CD4-positive, alpha-beta memory T cell (primary cell): Measurements from ENCODE around the gene TMEM191C. TPM values are rescaled to one million over a fixed set of nuclear protein-coding genes. Genes with fewer than 3 reads are reported as not detected.

Experiments used
- CTCF ChIA-PET: fragments of 350-600 bp; sonication (Branson Sonifier 250); formaldehyde crosslinking; loops from one replicate; lab custom pipeline; 2021; ENCODE audit warnings: inconsistent platforms; ENCODE audit not compliant: partially characterized antibody; lab: Charles Lee
- POLR2A ChIA-PET: fragments of 350-600 bp; sonication (Branson Sonifier 250); formaldehyde crosslinking; loops from one replicate; lab custom pipeline; 2021; ENCODE audit not compliant: partially characterized antibody; lab: Charles Lee
- DNase-seq, 5 donors: peaks; one replicate each; pipeline versions ENCODE4 v3.0.0 to v3.0.0-alpha.2; 2020 to 2022; ENCODE audit warnings: mixed read lengths in 1 of 5
- H3K27ac ChIP-seq: one replicate; pipeline ENCODE4 v1.7.0; 2013; ENCODE audit warnings: low read depth, low read length
- H3K27me3 ChIP-seq: 2 replicates; pipeline ENCODE4 v1.7.0; 2013; ENCODE audit warnings: mild to moderate bottlenecking, low read length, moderate library complexity; ENCODE audit not compliant: insufficient read depth
- H3K36me3 ChIP-seq: 2 replicates; pipeline ENCODE4 v1.7.0; 2013; ENCODE audit warnings: mild to moderate bottlenecking, low read length, moderate library complexity; ENCODE audit not compliant: insufficient read depth
- H3K4me1 ChIP-seq: 2 replicates; pipeline ENCODE4 v1.7.0; 2013; ENCODE audit warnings: mild to moderate bottlenecking, low read length, moderate library complexity; ENCODE audit not compliant: insufficient read depth
- H3K4me3 ChIP-seq, 2 donors: one replicate each; pipeline ENCODE4 v1.7.0; 2013; ENCODE audit warnings: low read length in 2 of 2, mild to moderate bottlenecking in 1 of 2
- H3K9me3 ChIP-seq, 2 donors: one replicate each; pipeline ENCODE4 v1.7.0; 2013; ENCODE audit warnings: low read length in 2 of 2, control low read depth in 1 of 2; ENCODE audit not compliant: control insufficient read depth in 1 of 2
- H3K27ac Mint-ChIP-seq, 7 donors: one replicate each; pipeline ENCODE4 v1.8.0; 2020 to 2021; ENCODE audit warnings: mixed read lengths in 7 of 7, mild to moderate bottlenecking in 6 of 7, inconsistent platforms in 3 of 7, moderate library complexity in 3 of 7
- H3K27me3 Mint-ChIP-seq, 2 donors: one replicate each; pipeline ENCODE4 v1.8.0; 2020 to 2021; ENCODE audit warnings: mixed read lengths in 2 of 2
- H3K36me3 Mint-ChIP-seq, 2 donors: one replicate each; pipeline ENCODE4 v1.8.0; 2020 to 2021; ENCODE audit warnings: mixed read lengths in 2 of 2, inconsistent platforms in 1 of 2, mild to moderate bottlenecking in 1 of 2
- H3K4me1 Mint-ChIP-seq, 4 donors: one replicate each; pipeline ENCODE4 v1.8.0; 2020 to 2021; ENCODE audit warnings: mixed read lengths in 4 of 4, mild to moderate bottlenecking in 1 of 4
- H3K4me3 Mint-ChIP-seq, 8 donors: one replicate each; pipeline ENCODE4 v1.8.0; 2020 to 2021; ENCODE audit warnings: mixed read lengths in 8 of 8, mild to moderate bottlenecking in 7 of 8, moderate library complexity in 6 of 8, inconsistent platforms in 3 of 8
- H3K9me3 Mint-ChIP-seq, 8 donors: one replicate each; pipeline ENCODE4 v1.8.0; 2020 to 2021; ENCODE audit warnings: mixed read lengths in 8 of 8, mild to moderate bottlenecking in 5 of 8, inconsistent platforms in 3 of 8, moderate library complexity in 1 of 8
- intact Hi-C: fragments of 100-400 bp; cut with micrococcal nuclease; formaldehyde crosslinking; loops from one replicate; pipeline ENCODE4 v1.15.1; 2023
- polyA plus RNA-seq, 2 donors: library from polyadenylated mRNA; unstranded; fragments of 300-500 nt; fragmentation: Illumina TruSeq; gene quantifications; one replicate each; pipeline ENCODE4 v1.2.3, GENCODE V29; 2021
- total RNA-seq, 2 experiments: library from RNA; stranded (reverse); gene quantifications; one replicate each; pipeline ENCODE4 v1.2.3, GENCODE V29; 2021

TMEM191C gene
- total and polyA plus RNA-seq, 4 experiments from 2014 or later: 3.1 to 4.8 (median 3.6) TPM

DNA sequence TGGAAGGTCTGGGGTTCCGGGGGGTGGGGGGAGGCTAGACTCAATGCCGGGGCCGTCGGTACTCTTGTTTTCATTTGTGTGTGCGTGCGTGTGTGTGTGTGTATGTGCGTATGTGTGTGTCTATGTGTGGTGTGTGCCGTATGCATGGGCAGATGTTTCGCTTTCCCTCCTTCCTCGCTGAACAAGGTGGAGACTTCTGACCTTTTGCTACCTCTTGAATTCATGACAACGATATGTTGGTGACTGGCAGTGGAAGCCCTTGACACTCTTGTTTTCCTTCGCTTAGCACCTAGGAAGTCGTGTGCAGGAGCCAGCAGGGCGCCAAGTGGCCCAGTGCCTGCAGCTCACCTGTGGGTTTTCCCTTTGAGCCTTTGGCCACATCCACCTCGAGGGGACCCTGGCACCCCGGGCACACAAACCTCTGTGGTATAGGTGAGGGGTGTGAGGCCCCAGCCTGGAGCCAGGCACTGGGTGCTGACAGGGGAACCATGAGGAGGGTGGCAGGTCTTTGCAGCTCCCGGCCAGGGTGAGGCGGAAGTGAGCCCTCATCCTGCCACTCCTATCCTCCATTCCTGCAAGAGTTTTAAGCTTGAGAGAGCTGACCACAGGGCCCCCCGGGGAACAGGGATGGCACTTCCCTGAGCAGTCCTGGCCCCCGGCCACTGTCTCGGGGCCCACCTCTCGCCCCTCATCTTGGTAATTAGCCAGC lies 19.3 kb upstream of the TMEM191C start:
- Histone ChIP-seq H3K9me3 (no peaks in the 10 kb centered on the region), H3K27ac (no peak overlapping the region), H3K27me3 (no peaks in the 10 kb centered on the region), H3K4me3 (no peak overlapping the region), H3K36me3 (peaks cover 26% of the 10 kb centered on the region), H3K4me1 (no peaks in the 10 kb centered on the region)
- peaks cover 3 to 21% of the 10 kb centered on the region in 2 donors for H3K36me3 Mint-ChIP-seq
- no peak overlapping the region for H3K27ac Mint-ChIP-seq
- peaks cover 0 to 2% (median 0%) of the 10 kb centered on the region in 8 donors for H3K9me3 Mint-ChIP-seq
- POLR2A ChIA-PET: no interaction called here
- no peak for DNase-seq
- no peaks in the 10 kb centered on the region for H3K27me3 Mint-ChIP-seq
- CTCF ChIA-PET: no interaction called here
- intact Hi-C loops: no loop called here
- peaks cover 0 to 2% (median 0%) of the 10 kb centered on the region in 4 donors for H3K4me1 Mint-ChIP-seq
- H3K4me3 Mint-ChIP-seq: no peak overlapping the region

DNA sequence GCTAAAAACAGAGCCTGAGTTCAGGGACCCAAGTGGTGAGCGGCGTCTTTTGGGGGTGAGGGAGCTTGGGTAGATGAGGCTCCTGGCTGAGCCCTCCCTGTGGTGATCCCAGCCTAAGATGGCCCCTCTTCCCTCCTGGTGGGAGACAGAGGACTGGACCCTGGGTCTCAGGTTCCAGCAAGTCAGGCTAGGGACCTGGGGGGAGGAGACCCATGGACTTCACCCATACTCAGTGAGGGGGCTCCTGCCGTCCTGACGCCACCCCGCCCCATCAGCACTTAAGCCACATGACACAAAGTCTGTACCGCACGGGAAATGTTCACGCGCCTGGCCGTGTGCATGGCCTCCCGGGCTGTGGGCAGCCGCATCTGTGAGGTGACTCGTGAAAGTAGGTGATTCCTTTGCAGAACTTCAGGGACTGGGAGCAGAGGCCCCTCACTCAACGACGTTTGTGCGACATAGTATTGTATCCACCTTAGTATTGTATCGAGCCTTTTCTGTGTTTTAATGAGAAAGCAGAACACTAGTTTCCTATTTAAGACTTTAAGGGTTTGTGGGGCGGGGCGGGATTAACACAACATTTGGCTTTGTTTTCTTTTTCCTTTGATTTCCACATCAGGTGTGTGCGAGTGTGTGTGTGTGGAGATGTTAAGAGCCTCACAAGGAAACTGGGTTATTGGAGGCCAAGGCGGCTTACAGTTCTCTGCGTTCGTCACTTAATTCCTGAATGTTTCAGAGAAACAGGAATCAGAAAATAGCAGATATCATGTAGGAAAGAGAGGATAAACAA lies 18.4 kb upstream of the TMEM191C start:
- no peak overlapping the region for H3K4me3 ChIP-seq
- no peaks in the 10 kb centered on the region for H3K27me3 ChIP-seq
- Mint-ChIP-seq H3K27ac (peak overlapping the region in 1 of 7 donors; percentile 30), H3K4me3 (no peak overlapping the region), H3K4me1 (peaks cover 0 to 2% (median 0%) of the 10 kb centered on the region in 4 donors), H3K36me3 (peaks cover 3 to 18% of the 10 kb centered on the region in 2 donors), H3K27me3 (no peaks in the 10 kb centered on the region), H3K9me3 (peaks cover 0 to 2% (median 0%) of the 10 kb centered on the region in 8 donors)
- H3K4me1 ChIP-seq: no peaks in the 10 kb centered on the region
- DNase-seq: no peak
- no peak overlapping the region for H3K27ac ChIP-seq
- peaks cover 20% of the 10 kb centered on the region for H3K36me3 ChIP-seq
- POLR2A ChIA-PET: no interaction called here
- CTCF ChIA-PET: no interaction called here
- intact Hi-C loops: no loop called here
- no peaks in the 10 kb centered on the region for H3K9me3 ChIP-seq

DNA sequence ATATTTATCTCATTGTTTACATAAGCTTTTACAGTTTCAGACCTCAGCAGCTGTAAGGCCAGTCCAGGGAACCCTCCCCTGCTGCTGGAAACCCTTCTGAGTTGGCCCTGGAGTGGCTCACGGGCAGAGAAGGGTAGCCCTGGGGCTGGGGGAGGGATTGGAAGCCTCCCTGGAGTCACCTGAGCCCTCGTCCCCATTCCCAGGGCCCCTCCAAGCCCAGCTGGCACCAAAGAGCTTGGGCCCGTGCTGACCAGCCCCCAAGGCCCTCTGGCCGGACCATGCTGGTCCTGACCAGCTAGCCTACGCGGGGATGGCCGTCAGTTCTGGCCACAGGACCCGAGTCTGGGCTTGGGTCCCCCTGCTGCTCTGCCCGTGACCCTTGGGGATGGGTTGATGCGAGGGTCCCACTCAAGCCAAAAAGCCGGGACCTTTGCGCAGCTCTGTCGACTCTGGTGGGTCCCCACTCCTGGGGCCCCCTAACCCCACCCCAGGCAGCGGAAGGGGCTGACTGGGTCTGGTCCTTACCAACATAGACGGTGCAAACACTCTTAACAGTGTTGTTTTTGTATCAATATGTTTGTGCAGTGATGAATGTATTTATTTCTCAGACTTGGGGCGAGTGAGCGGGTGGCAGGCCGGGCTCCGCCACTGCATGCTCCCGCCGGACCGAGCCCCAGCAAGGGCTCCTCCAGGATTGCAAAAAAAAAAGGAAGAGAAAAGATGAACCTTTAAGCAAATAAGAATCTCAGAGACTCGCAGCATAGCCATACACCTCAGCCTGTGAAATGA lies 17.5 kb upstream of the TMEM191C start:
- Histone ChIP-seq H3K9me3 (no peaks in the 10 kb centered on the region), H3K36me3 (peaks cover 20% of the 10 kb centered on the region), H3K4me1 (no peaks in the 10 kb centered on the region), H3K4me3 (no peak overlapping the region), H3K27me3 (no peaks in the 10 kb centered on the region), H3K27ac (no peak overlapping the region)
- H3K4me3 Mint-ChIP-seq: no peak overlapping the region
- intact Hi-C loops: no loop called here
- peaks cover 0 to 2% (median 0%) of the 10 kb centered on the region in 4 donors for H3K4me1 Mint-ChIP-seq
- ChIA-PET CTCF (no interaction called here), POLR2A (no interaction called here)
- H3K9me3 Mint-ChIP-seq: peaks cover 0 to 2% (median 0%) of the 10 kb centered on the region in 8 donors
- no peak overlapping the region for H3K27ac Mint-ChIP-seq
- DNase-seq: no peak
- H3K36me3 Mint-ChIP-seq: peaks cover 3 to 15% of the 10 kb centered on the region in 2 donors
- H3K27me3 Mint-ChIP-seq: no peaks in the 10 kb centered on the region

DNA sequence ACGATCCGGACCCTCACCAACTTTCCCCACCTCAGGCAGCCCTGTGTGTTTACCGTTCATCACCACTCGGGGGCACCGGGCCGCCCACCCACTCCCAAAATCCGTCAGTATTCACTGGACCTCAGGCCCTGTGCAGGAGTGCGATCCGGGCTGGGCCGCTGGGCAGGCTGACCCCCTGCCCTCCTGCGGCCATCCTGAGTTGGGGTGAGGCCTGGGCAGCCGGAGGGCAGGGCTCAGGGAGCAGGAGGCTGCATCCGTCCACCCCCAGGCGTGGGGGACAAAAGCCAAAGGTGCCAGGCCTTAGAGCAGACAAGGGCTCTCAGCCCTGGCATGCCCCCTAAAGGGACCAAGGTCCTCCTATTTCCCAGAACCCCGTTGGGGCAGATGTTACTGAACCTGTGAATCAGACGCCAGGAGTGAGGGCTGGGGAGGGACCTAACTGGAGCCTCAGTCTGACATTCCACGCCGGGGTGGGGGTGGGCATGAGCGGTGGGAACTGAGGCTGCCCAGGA lies 16.8 kb upstream of the TMEM191C start:
- no peaks in the 10 kb centered on the region for H3K27me3 Mint-ChIP-seq
- H3K9me3 Mint-ChIP-seq: peaks cover 0 to 2% (median 0%) of the 10 kb centered on the region in 8 donors
- H3K9me3 ChIP-seq: no peaks in the 10 kb centered on the region
- ChIA-PET CTCF (no interaction called here), POLR2A (no interaction called here)
- intact Hi-C loops: no loop called here
- DNase-seq: no peak
- H3K27me3 ChIP-seq: no peaks in the 10 kb centered on the region
- H3K27ac Mint-ChIP-seq: no peak overlapping the region
- H3K4me3 Mint-ChIP-seq: no peak overlapping the region
- H3K4me3 ChIP-seq: no peak overlapping the region
- no peaks in the 10 kb centered on the region for H3K4me1 ChIP-seq
- H3K36me3 ChIP-seq: peaks cover 17% of the 10 kb centered on the region
- H3K4me1 Mint-ChIP-seq: peaks cover 0 to 2% (median 0%) of the 10 kb centered on the region in 4 donors
- H3K27ac ChIP-seq: no peak overlapping the region
- peaks cover 0 to 11% of the 10 kb centered on the region in 2 donors for H3K36me3 Mint-ChIP-seq

DNA sequence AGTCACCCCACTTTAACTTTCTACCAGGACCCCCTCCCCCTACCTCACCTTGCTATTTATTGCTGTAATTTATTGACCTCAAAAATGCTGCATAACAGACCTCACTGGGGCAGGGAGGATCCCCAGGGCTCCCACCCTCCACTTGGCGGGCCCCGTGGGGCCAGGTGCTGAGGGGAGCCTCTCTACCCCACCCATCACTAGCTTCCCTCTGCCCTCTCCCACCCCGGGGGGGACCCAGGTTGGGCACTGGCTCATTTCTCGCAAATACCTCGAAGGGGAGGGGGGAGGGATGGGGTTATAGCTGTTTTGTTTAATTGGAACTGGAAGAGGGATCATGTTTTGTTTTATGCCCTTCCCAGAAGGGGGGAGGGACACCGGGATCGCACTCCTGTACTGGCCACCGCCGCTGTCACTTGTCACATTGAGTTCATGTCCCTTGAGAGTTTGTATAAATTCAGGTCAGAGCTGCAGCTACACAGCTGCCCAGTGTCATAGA lies 16.3 kb upstream of the TMEM191C start:
- H3K4me3 ChIP-seq: no peak overlapping the region
- intact Hi-C loops: no loop called here
- DNase-seq: no peak
- no peak overlapping the region for H3K4me3 Mint-ChIP-seq
- H3K9me3 ChIP-seq: no peaks in the 10 kb centered on the region
- H3K27ac Mint-ChIP-seq: no peak overlapping the region
- no peaks in the 10 kb centered on the region for H3K27me3 Mint-ChIP-seq
- H3K4me1 Mint-ChIP-seq: peaks cover 0 to 2% (median 0%) of the 10 kb centered on the region in 4 donors
- no peaks in the 10 kb centered on the region for H3K27me3 ChIP-seq
- H3K27ac ChIP-seq: no peak overlapping the region
- CTCF ChIA-PET: no interaction called here
- POLR2A ChIA-PET: no interaction called here
- H3K36me3 ChIP-seq: peaks cover 13% of the 10 kb centered on the region
- H3K4me1 ChIP-seq: no peaks in the 10 kb centered on the region
- H3K9me3 Mint-ChIP-seq: peaks cover 0 to 2% (median 0%) of the 10 kb centered on the region in 8 donors
- peaks cover 0 to 8% of the 10 kb centered on the region in 2 donors for H3K36me3 Mint-ChIP-seq

DNA sequence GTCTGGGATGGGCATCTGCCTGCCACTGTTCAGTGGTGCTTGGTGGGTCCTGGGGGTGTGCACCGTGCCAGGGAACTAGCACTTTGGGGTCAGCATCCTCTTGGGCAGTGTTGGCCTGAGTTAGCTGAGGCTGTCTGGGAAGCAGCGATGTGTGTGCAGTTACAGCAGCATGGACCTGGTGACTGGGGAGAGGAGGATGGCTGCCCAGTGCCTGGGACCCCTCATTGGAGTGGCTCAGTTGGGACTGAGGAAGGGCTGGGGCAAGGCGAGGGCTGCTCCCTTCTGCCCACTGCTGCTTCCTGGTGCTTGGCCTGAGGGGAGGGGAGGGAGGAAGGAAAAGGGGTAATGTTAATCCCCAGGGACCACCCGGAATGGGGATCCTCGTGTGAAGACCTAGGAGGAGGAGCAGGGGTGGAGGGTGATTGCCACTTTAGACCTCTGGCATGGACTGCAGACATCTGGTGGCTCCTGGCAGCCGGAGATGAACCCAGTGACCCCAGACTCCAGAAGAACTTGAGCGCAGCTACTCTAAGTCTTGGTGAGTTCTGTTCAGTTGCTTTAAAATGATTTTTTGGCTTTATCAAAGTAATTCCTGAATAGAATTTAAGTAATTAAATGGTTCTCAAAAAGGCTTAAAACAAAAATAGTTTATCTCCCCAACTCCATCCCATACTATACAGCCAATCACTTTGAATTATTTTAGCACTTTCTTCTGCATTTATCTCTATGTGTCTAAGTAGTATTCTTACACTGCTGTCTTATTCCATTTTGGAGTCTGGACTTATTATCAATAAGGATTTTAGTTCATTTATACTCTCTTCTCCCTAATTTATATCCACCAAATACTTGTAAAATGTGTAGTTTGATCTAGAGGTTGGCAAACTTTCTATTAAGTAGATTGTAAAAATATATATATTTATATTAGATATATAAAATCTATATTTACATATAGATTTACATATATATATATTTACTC lies 15.4 kb upstream of the TMEM191C start:
- no peaks in the 10 kb centered on the region for H3K9me3 Mint-ChIP-seq
- peaks cover 0 to 2% (median 0%) of the 10 kb centered on the region in 4 donors for H3K4me1 Mint-ChIP-seq
- POLR2A ChIA-PET: no interaction called here
- peaks cover 0 to 2% of the 10 kb centered on the region in 2 donors for H3K36me3 Mint-ChIP-seq
- Histone ChIP-seq H3K4me1 (no peaks in the 10 kb centered on the region), H3K27ac (no peak overlapping the region), H3K9me3 (no peaks in the 10 kb centered on the region), H3K27me3 (no peaks in the 10 kb centered on the region), H3K4me3 (no peak overlapping the region), H3K36me3 (peaks cover 4% of the 10 kb centered on the region)
- no peak overlapping the region for H3K4me3 Mint-ChIP-seq
- CTCF ChIA-PET: no interaction called here
- intact Hi-C loops: no loop called here
- no peak for DNase-seq
- H3K27ac Mint-ChIP-seq: no peak overlapping the region
- no peaks in the 10 kb centered on the region for H3K27me3 Mint-ChIP-seq
